Right lobe of liver (tissue), 6 donors: ENCODE measurements around the gene NIPAL3. TPM values are rescaled to one million over a fixed set of nuclear protein-coding genes. Genes with fewer than 3 reads are reported as not detected.

ENCODE experiments used
- ATAC-seq, 4 donors: fragments of 200-7000 bp; cut with Tn5 transposase; one replicate each; pipeline ENCODE4 v1.9.1; 2020; ENCODE audit warnings: mild to moderate bottlenecking in 4 of 4, moderate library complexity in 4 of 4
- DNase-seq, 3 donors: peaks; one replicate each; pipeline ENCODE4 v3.0.0-alpha.2; 2020
- H3K27ac ChIP-seq, 3 donors: fragments of 200-600 bp; one replicate each; pipeline ENCODE4 v1.8.0; 2022
- H3K27me3 ChIP-seq, 2 donors: fragments of 200-600 bp; one replicate each; pipeline ENCODE4 v1.8.0; 2022
- H3K36me3 ChIP-seq, 4 donors: fragments of 200-600 bp; sonication (generic) in 1 of 4; one replicate each; pipeline versions ENCODE4 v1.5.1 to v1.8.0; 2017 to 2022; ENCODE audit warnings: control low read depth in 1 of 4
- H3K4me1 ChIP-seq, 4 donors: fragments of 200-600 bp; sonication (generic) in 1 of 4; one replicate each; pipeline versions ENCODE4 v1.5.1 to v1.8.0; 2017 to 2022; ENCODE audit warnings: control low read depth in 1 of 4
- H3K4me3 ChIP-seq, 3 donors: fragments of 200-600 bp; one replicate each; pipeline ENCODE4 v1.8.0; 2022
- H3K9me3 ChIP-seq, 4 donors: fragments of 200-600 bp; sonication (generic) in 1 of 4; one replicate each; pipeline versions ENCODE4 v1.5.1 to v1.8.0; 2017 to 2022; ENCODE audit warnings: control low read depth in 1 of 4
- CTCF ChIP-seq, 4 donors: fragments of 200-600 bp in 3 of 4; fragments of 450-650 bp in 1 of 4; IDR thresholded peaks; one replicate each; pipeline versions ENCODE4 v1.5.1 to v1.8.0; 2016 to 2022; ENCODE audit warnings: antibody characterized with exemption in 4 of 4, mild to moderate bottlenecking in 2 of 4
- POLR2A ChIP-seq: fragments of 450-650 bp; IDR thresholded peaks from one replicate; pipeline ENCODE4 v1.6.1; 2017; ENCODE audit warnings: antibody characterized with exemption, mild to moderate bottlenecking
- WGBS: methylation state at CpG from one replicate; pipeline ENCODE4 v1.1.6; 2018; ENCODE audit warnings: low coverage, low lambda C conversion rate; ENCODE audit not compliant: insufficient coverage; ENCODE audit errors: missing lambda C conversion rate; 5-methylcytosine and 5-hydroxymethylcytosine counted together
- intact Hi-C, 2 donors: fragments of 100-400 bp; cut with DNase I; formaldehyde crosslinking; loops; one replicate each; pipeline versions ENCODE4 v1.11.2 to v1.14.1; 2022
- total RNA-seq, 6 experiments: library from RNA; depleted of rRNA in 2 of 6; stranded (reverse); fragments of >200 nt in 2 of 6; fragmentation: NEBNext Ultra II Directional in 3 of 6; extraction: Animal tissue kit (Norgen Biotek cat#: 25700) in 3 of 6; gene quantifications; one replicate each; pipeline versions ENCODE4 v1.1.0 to v1.2.4, GENCODE V29; 2016 to 2023
- donor health status: DM: no; HTN: yes; CAD: no.
- donor health status: DM: no; HTN: no; CAD: no.
- donor health status: DM: no; HTN: no; CAD: no.
- donor health status: DM: no; HTN: yes; CAD: no.
- donor health status: DM: no; HTN: yes; CAD: no.

NIPAL3 gene
- total RNA-seq, 6 experiments from 2014 or later: 3.4 to 9.2 (median 6.0) TPM

GRCh38 chr1:24380508-24380907, 35.1 kb upstream of the NIPAL3 start:
- ATAC-seq: peak in 1 of 4 donors; percentile 41
- Histone ChIP-seq H3K4me1 (peaks cover 0 to 12% (median 2%) of the 10 kb centered on the region in 4 donors), H3K4me3 (no peak overlapping the region), H3K9me3 (no peaks in the 10 kb centered on the region), H3K27me3 (no peaks in the 10 kb centered on the region), H3K36me3 (no peaks in the 10 kb centered on the region), H3K27ac (no peak overlapping the region)
- 89% methylated on average over 3 of the region's 5 CpGs for WGBS
- TF ChIP-seq POLR2A (no peak), CTCF (IDR thresholded peaks at IDR 0.05) (no peak)
- intact Hi-C loops: no loop called here
- DNase-seq: peak in 1 of 3 donors; percentile 20

GRCh38 chr1:24381256-24381655, 34.3 kb upstream of the NIPAL3 start:
- intact Hi-C loops: no loop called here

GRCh38 chr1:24382165-24382577, 33.4 kb upstream of the NIPAL3 start:
- H3K36me3 ChIP-seq: no peaks in the 10 kb centered on the region
- no peaks in the 10 kb centered on the region for H3K27me3 ChIP-seq
- H3K4me3 ChIP-seq: no peak overlapping the region
- 96% methylated on average over 7 of the region's 8 CpGs for WGBS
- DNase-seq: peak in 1 of 3 donors; percentile 27
- no peak for ATAC-seq
- peaks cover 0 to 15% (median 4%) of the 10 kb centered on the region in 4 donors for H3K4me1 ChIP-seq
- intact Hi-C loops: no loop called here
- TF ChIP-seq POLR2A: no peak
- TF ChIP-seq CTCF (IDR thresholded peaks at IDR 0.05): no peak
- H3K9me3 ChIP-seq: no peaks in the 10 kb centered on the region
- no peak overlapping the region for H3K27ac ChIP-seq

More at GRCh38 chr1:24381256-24381655, 34.3 kb upstream of the NIPAL3 start:
- Histone ChIP-seq H3K27ac (no peak overlapping the region), H3K4me1 (peaks cover 0 to 12% (median 2%) of the 10 kb centered on the region in 4 donors), H3K4me3 (no peak overlapping the region), H3K9me3 (no peaks in the 10 kb centered on the region), H3K36me3 (no peaks in the 10 kb centered on the region), H3K27me3 (no peaks in the 10 kb centered on the region)
- no peak for TF ChIP-seq POLR2A
- no peak for TF ChIP-seq CTCF (IDR thresholded peaks at IDR 0.05)
- ATAC-seq: peak; percentile 40 to 68 (median 52)
- 56% methylated on average over 2 of the region's 2 CpGs for WGBS
- DNase-seq: peak in 1 of 3 donors; percentile 34

GRCh38 chr1:24383381-24383940, 32.1 kb upstream of the NIPAL3 start:
- ATAC-seq: no peak
- 81% methylated on average over 2 of the region's 2 CpGs for WGBS
- TF ChIP-seq POLR2A: no peak
- TF ChIP-seq CTCF (IDR thresholded peaks at IDR 0.05): no peak
- Histone ChIP-seq H3K9me3 (no peaks in the 10 kb centered on the region), H3K4me3 (no peak overlapping the region), H3K36me3 (no peaks in the 10 kb centered on the region), H3K4me1 (peaks cover 0 to 27% (median 10%) of the 10 kb centered on the region in 4 donors), H3K27ac (no peak overlapping the region), H3K27me3 (no peaks in the 10 kb centered on the region)
- no peak for DNase-seq
- intact Hi-C loops: no loop called here
